NCI-H2196 (cell line): ENCODE results near the gene SORL1.
A peak's percentile ranks its signal among the peaks of the same experiment; 100 is the strongest.

Source experiments
- DNase-seq: peaks from one replicate; lab custom pipeline; 2025; ENCODE audit not compliant: unreplicated experiment; lab: John Stamatoyannopoulos, UW

SORL1 gene

DNA sequence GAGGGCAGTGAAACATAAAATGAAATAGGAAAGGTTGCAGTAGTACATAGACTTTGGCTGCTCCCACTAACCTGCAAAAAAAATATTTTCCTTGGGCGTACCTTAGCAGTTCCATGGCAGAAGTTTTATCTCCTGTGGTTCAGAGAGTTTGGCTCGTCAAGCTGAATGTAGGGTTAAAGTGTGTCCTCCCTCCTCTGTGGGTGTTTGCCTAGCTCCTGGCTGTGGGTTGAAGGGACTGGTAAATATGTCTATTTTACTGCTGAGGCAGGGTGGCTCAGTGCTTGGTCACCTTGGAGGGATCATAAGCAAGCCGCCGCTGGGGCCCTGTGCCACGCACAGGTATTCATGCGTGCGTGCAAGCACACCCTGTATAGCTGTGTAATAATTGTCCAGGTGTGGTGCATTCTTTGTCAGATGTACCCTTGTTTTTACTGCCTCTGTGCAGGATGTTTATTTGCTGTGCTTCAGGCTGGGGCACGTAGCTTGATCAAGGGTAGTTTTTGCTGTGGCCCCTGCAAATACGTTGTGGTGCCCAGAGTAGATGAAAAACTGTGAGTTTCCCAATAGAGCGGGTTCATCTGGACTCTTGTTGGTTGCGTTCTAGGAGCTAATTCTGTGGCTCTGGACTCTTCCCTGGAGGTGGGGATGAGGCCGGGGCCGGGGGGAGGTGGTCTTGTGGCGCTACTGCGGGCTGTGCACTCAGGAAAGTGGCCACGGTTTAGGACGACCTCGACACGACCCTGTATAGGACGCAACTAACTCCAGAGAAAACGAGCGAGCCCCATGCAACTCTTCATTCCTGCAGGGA is 732 bp upstream of the SORL1 start:
- DNase-seq: no peak

DNA sequence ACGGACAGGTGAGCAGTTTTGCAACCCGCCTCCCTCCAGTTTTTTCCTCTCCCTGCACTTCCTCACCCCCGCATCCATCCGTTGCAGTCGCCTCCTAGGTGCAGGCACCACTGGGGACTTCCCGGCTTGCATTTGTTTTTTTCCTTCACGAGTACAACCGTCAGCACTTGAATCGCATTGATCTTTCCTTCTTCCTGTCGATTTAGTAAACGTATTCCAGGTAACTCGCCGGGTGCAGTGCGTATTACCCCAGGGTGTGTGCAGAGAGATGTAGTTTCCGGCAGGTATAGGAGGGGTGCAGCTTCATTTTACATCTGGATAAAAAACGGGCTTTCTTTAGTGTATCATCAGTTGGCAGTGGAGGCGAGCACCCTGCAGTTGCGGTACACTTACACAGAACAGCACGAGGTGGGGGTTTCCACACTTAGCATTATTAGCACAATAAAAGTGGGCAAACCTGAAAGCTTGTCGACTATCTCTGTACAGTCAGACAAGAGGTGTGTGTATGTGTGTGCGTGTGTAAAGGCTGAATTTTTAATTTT is 566 bp downstream of the SORL1 start, which contains the start of gene SORL1-AS1:
SORL1-AS1 (minus strand) TSS at position 359 of the 542 bp plus-strand sequence.
- DNase-seq: no peak

DNA sequence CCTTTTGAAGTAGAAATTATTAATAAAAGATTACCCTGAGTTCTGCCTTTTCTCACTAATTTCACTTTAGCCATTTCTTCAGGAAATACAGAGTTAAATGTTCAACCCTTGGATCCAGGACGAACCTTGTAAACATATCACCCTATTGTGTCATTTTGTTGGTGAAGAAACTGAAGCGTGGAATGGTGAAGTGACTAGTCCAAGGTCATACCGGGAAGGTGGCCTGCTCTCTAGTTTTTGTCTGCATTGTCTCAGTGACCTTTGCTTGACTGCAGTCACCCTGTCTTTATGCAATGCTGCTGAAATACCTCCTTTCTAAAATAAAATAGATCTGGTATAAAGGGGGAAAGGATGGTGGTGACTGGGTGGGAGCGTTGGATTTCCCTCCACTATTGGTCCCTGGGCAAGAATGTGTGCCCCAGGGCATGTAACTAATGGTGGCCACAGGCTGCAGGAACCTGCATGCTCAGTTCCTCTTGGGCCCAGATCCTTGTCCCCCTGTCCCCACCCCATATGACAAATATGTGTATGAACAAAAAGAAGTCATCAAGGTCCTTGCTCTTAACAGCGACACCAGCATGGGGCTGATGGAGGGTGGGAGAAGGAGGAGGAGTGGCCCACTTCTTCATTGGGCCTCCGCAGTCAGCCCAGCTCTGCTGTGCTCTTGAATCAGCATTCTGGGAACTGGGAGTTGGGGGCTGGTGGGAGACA is 1.6 kb downstream of the SORL1 start:
- no peak for DNase-seq

DNA sequence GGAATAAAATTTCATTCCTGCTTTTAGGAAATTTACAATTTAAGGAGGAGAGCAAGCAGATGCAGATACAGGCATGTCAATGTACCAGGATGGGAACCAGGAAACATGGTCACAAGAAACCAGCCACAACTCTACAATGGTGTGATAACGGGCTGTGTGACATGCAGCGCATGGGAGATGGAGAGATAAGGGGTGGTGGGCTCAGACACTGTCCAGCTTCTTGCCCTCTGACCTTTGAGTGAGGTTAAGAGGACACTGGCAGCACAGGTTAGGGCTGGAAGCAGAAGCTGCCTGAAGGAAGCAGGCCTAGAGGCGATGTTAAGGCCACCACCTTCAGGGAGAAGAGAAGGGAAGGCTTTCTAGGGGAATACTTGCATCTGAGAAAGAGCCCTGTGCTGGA is 3.0 kb downstream of the SORL1 start:
- DNase-seq: no peak

DNA sequence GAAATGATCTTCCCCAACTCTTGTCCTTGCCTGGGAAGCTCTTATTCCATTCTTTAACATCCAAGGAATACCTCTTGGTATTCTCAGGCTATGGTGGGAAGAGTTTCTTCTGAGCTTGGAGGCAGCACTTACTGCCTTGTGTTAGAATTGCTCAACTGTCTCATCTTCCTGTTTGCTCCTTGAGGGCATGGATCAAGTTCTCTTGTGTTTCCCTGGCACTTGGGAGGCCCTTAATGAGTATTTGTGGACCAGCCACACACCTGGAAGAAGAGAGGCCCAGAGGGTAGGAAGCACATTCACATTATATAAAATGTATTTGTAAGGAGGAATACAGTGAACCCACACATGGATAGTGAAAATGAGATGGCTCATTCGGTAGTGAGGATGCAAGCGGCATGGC is 4.0 kb downstream of the SORL1 start:
- no peak for DNase-seq

- no peak for DNase-seq
Observed at GRCh38 chr11:121456816-121457431, 4.8 kb downstream of the SORL1 start.

- DNase-seq: no peak
Observed at GRCh38 chr11:121458551-121458950, 6.4 kb downstream of the SORL1 start.

DNA sequence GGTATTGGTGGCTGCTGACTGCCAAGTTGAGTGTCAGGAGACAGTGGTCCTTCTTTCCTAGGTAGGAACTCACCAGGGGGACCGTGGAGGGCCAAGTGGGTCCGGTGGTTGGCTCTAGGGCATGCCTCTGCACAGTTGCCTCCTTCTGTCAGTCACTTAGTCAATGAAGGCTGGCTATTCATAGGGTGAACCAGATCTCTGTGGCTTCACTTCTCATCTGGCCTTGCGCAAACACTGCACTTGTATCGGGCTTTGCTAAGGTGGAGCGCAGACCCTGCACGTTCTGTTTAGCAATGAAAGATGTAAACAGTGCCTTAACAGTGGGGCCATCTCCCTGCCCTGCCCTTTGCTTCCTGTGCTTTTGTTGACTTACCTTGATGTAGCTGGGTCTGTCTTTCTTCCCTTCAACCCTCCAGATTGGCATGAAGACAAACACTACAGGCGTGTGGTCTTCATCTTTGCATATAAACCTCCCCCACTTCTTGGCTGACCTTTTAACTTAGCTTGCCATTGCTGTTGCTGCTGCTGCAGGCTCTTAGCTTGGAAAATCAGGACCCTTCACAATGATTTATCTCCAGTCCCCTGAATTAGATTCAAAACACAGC is 7.4 kb downstream of the SORL1 start:
- DNase-seq: no peak

- peak; percentile 44 for DNase-seq
Observed at GRCh38 chr11:121460941-121461514, 8.9 kb downstream of the SORL1 start.

- no peak for DNase-seq
Observed at GRCh38 chr11:121461843-121462242, 9.7 kb downstream of the SORL1 start.

DNA sequence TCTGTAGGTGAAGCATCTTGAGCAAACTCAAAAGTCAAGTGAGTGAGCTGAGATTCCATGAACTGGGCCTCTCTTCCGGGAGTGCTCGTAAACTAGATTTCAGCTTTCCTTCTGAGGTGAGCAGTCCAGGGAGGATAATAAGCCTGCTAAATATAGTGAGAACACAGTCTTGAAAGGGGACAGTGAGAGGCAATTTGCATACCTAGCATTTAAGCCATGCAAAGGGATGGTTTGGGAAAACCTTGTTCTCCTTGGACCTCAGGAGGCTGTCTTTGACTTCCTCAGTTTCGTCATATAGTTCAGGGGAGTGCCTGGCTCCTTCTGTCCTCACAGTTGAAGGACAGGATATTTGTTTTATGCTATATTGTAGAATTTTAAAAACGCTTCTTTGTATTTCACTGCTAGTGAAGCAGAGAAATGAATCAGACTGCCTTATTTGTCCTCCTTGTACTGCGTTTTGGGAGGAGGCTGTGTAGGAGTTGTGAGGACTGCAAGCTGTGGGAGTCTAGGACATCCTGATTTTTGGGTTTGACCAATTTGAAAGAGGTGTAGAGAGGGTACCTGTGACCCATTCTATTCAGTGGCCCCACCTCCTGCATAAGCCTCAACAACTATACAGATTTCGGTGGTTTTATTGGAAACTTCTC is 11.7 kb downstream of the SORL1 start:
- no peak for DNase-seq

GRCh38 chr11:121464352-121464946 is 12.3 kb downstream of the SORL1 start:
- DNase-seq: peak; percentile 58

DNA sequence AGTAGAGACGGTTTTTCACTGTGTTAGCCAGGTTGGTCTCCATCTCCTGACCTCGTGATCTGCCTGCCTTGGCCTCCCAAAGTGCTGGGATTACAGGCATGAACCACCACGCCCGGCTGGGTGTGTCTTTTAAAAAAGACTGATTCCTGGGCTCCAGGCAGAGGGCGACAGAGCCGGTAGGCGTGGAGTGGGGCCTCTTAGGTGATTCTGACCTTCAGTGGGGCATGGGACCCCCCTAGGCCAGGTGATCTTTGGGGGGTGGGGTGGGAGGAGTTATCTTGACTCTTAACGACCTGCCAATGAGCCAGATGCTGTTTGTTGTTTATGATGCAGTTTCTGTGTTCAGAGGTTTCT is 13.6 kb downstream of the SORL1 start:
- no peak for DNase-seq

DNA sequence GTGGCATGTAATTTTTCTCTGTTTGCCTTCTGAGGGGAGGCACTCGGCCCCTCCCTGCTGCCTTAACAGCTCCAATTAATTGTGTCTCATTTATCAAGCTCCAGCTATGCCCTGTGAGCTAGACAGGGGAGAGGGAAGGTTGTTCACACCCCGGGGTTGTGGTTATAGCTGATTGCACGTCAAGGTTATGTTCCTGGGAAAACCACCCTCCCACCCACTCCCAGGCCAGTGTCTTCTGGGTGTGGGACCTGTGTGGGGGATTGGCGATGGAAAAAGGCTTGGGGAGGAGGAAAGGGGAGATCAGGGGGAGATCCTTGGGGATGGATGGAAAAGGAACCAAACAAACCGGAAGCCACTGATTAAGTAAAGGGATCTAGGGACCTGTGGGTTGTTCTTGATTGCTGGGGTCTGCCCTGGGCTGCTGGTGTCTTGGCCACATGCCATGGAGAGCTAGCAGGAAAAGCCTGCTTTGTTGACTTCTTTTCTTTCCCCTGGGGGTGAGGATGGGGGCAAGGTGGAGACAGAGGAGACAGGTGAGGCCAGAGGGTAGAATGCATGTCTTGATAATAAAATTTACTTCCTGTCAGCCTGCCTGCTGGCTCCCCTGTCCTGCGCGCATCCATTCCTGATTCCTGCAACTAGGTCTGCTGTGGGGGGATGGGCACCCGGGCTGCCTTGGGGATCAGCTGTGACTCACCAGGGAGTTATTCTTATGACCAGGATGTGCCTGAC is 14.1 kb downstream of the SORL1 start:
- DNase-seq: peak; percentile 91

DNA sequence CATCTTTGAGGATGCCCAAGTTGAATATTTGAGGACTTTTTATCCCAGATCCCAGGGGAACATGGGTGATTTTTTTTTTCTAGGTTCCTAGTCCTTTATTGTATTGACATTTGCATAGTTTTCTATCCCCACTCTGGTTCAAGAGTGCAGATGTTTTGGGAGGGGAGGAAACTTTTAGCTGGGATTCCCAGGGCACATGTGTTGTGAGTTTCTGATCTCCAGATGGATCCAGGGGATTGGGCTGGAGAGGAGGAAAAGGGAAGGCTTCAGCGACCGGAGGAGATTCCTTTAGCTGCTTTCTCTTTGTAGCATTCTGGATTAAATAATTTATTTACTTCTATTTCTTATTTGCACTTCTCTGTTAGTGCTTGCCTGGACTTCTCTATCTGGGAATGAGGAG is 15.4 kb downstream of the SORL1 start:
- no peak for DNase-seq

DNA sequence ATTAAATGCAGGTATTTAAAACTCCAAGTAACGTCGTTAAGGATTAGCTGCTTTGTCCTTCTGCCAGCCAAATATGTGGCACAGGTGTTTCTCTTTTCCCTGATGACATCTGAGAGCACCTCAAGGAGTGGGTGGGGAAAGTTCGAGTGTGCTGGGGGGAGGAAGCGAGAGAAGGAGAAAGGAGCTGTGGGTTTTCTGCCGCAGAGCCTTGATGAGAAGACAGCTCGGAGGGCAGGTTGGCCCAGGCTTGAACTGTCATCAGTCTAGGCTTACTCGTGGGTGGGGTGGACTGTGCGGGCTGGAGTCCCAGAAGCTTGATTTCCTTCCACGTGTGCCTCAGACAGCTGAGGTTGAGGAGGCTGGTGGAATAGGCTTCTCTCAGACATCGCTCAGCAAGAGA is 15.9 kb downstream of the SORL1 start:
- peak; percentile 22 for DNase-seq

DNA sequence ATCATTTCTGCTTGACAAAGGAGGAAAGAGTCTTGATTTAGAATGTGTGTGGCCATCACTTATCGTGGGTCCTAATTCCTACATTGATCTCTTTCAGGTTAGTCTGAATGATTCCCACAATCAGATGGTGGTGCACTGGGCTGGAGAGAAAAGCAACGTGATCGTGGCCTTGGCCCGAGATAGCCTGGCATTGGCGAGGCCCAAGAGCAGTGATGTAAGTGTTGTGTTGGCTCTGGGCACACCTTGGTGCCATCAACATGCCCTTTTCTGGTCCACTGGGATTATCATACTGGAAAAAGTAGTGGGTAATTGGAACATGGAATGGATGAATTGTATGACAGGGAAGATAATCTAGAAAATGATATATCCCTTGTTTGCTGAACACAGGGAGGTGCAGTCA is 17.8 kb downstream of the SORL1 start:
- DNase-seq: no peak

- no peak for DNase-seq
Observed at GRCh38 chr11:121471167-121471566, 19.1 kb downstream of the SORL1 start.

DNA sequence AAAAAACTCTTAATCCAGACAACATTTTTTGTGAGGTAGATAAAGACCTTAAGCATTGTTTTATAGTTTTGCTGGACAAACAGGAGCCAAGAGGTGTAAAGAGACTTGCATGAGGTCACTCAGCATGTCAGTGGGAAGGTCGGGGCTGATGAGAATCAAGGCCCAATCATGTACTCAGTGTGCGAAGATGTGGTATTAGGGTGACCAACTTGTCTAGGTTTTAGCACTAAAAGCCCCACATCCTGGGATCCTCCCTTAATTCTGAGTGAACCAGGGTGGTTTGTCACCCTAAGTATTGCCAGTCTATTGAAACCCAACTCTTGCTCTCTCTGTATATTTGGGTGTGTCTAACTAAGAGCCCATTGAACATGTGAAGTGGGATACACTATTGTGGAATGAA is 20.2 kb downstream of the SORL1 start:
- DNase-seq: no peak
